KOPT-K1 (cell line): ENCODE measurements around the gene HELZ2.
"Not testable (repeated sequence)": the region's sequence is repeated elsewhere in the genome, so short reads cannot be mapped to it uniquely, and the experiment has no call there.

Source experiments
- H3K27ac ChIP-seq: fragments of 200-600 bp; sonication (generic); 2 replicates; pipeline ENCODE4 v1.5.1; 2016; ENCODE audit warnings: antibody characterized with exemption, mild to moderate bottlenecking, low read depth, low read length; ENCODE audit not compliant: poor library complexity, severe bottlenecking
- H3K36me3 ChIP-seq: fragments of 200-600 bp; sonication (generic); 2 replicates; pipeline ENCODE4 v1.5.1; 2017; ENCODE audit warnings: antibody characterized with exemption, mild to moderate bottlenecking, low read length, moderate library complexity; ENCODE audit not compliant: insufficient read depth
- H3K9me3 ChIP-seq: fragments of 200-600 bp; sonication (generic); 2 replicates; pipeline ENCODE4 v1.5.1; 2017; ENCODE audit warnings: antibody characterized with exemption, low read length, mild to moderate bottlenecking; ENCODE audit not compliant: insufficient read depth, poor library complexity, severe bottlenecking

HELZ2 gene

GRCh38 chr20:63610581-63611435 lies 36.8 kb upstream of the HELZ2 start:
- Histone ChIP-seq H3K27ac (no peak overlapping the region), H3K36me3 (peaks cover 13% of the 10 kb centered on the region), H3K9me3 (no peaks in the 10 kb centered on the region)

- H3K27ac ChIP-seq: no peak overlapping the region
- peaks cover 10% of the 10 kb centered on the region for H3K9me3 ChIP-seq
- peaks cover 25% of the 10 kb centered on the region for H3K36me3 ChIP-seq
Measured at GRCh38 chr20:63606686-63607085, 32.6 kb upstream of the HELZ2 start.

GRCh38 chr20:63602321-63602720 lies 28.3 kb upstream of the HELZ2 start:
- H3K27ac ChIP-seq: no peak overlapping the region
- peaks cover 12% of the 10 kb centered on the region for H3K9me3 ChIP-seq
- peaks cover 63% of the 10 kb centered on the region for H3K36me3 ChIP-seq

GRCh38 chr20:63601679-63602078 lies 27.6 kb upstream of the HELZ2 start:
- H3K27ac ChIP-seq: not testable (repeated sequence)
- H3K36me3 ChIP-seq: peaks cover 70% of the 10 kb centered on the region
- H3K9me3 ChIP-seq: peaks cover 12% of the 10 kb centered on the region

GRCh38 chr20:63599396-63600050 lies 25.5 kb upstream of the HELZ2 start:
- H3K27ac ChIP-seq: no peak overlapping the region
- peaks cover 90% of the 10 kb centered on the region for H3K36me3 ChIP-seq
- H3K9me3 ChIP-seq: peaks cover 12% of the 10 kb centered on the region

- Histone ChIP-seq H3K9me3 (peaks cover 12% of the 10 kb centered on the region), H3K36me3 (peaks cover 91% of the 10 kb centered on the region), H3K27ac (no peak overlapping the region)
Measured at GRCh38 chr20:63598479-63599395, 24.7 kb upstream of the HELZ2 start.

- Histone ChIP-seq H3K9me3 (peaks cover 12% of the 10 kb centered on the region), H3K27ac (no peak overlapping the region), H3K36me3 (peaks cover 96% of the 10 kb centered on the region)
Measured at GRCh38 chr20:63597651-63598478, 23.8 kb upstream of the HELZ2 start.

DNA sequence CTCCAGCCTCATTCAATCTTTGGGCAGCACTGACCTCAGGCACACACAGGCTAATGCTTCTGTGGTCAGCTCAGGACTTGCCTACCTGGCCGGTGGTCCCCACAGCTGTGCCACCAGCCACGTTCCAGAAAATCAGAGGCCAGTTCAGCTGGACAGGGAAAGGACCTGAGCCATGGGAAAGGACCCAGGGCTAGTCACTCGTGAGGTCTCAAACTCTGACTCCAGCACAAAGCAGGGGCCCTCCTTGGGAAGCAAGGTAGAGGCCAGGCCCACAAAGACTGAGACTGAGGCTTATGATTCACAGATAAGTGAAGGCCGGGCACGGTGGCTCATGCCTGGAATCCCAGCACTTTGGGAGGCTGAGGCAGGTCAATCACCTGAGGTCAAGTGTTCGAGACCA lies 22.4 kb upstream of the HELZ2 start:
- H3K27ac ChIP-seq: no peak overlapping the region
- peaks cover 97% of the 10 kb centered on the region for H3K36me3 ChIP-seq
- H3K9me3 ChIP-seq: no peaks in the 10 kb centered on the region

- Histone ChIP-seq H3K36me3 (peaks cover 97% of the 10 kb centered on the region), H3K9me3 (no peaks in the 10 kb centered on the region)
Measured at GRCh38 chr20:63595416-63596127, 21.5 kb upstream of the HELZ2 start.

GRCh38 chr20:63594043-63594561 lies 20.1 kb upstream of the HELZ2 start:
- H3K9me3 ChIP-seq: no peaks in the 10 kb centered on the region
- H3K36me3 ChIP-seq: peaks cover 99% of the 10 kb centered on the region
- H3K27ac ChIP-seq: no peak overlapping the region

More at GRCh38 chr20:63595416-63596127, 21.5 kb upstream of the HELZ2 start:
- no peak overlapping the region for H3K27ac ChIP-seq

- H3K27ac ChIP-seq: no peak overlapping the region
- H3K9me3 ChIP-seq: no peaks in the 10 kb centered on the region
- peaks cover 87% of the 10 kb centered on the region for H3K36me3 ChIP-seq
Measured at GRCh38 chr20:63592661-63593060, 18.6 kb upstream of the HELZ2 start.

DNA sequence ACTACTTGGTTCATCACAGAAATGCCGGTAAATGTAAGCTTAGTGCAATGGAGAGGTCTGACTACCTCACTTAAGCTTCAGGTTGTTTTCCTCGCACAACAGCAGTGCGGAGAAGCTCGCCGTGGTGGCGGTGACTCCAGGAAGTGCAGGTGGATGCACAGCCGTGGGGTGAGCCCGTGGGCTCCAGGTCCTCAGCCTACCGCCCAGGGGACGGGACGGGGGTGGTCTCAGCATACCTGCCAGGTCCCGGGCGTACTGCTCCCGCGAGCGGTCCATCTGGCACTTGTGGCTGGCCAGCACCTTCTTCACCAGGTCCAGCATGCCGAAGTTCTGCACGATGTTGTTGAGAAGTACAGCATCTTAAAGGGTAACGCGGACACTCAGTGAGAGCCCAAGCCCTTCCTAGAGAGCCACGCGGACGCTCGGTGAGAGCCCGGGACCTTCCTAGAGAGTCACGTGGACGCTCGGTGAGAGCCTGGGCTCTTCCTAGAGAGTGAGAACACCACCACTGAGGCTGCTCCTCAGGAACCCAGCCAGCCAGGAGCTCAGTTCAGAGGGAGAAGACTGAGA lies 17.8 kb upstream of the HELZ2 start:
- H3K9me3 ChIP-seq: no peaks in the 10 kb centered on the region
- no peak overlapping the region for H3K27ac ChIP-seq
- H3K36me3 ChIP-seq: peaks cover 79% of the 10 kb centered on the region

DNA sequence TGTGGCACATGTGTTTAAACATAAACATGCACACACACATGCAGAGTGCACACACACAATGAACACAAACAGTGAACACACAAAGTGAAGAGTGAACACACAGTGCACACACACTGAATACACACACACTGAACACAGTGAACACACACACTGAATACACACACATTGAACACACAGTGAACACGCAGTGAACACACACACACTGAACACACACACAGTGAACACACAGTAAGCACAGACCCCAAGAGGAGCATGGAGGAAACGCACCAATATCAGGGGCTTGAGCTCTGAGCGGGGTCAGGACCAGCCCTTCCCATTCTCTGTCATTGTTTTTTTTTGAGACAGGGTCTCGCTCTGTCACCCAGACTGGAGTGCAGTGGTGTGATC lies 17.1 kb upstream of the HELZ2 start:
- Histone ChIP-seq H3K27ac (no peak overlapping the region), H3K36me3 (peaks cover 72% of the 10 kb centered on the region), H3K9me3 (no peaks in the 10 kb centered on the region)
